K562 (cell line): Measurements from ENCODE around the gene CLEC4F. TPM values are rescaled to one million over a fixed set of nuclear protein-coding genes. Genes with fewer than 3 reads are reported as not detected.

ENCODE experiments used
- CHD1 ChIP-seq: fragments of 200-600 bp; sonication (generic); IDR thresholded peaks from one replicate; pipeline ENCODE4 v1.6.1; 2012; ENCODE audit warnings: mild to moderate bottlenecking, moderate library complexity, low read length, inconsistent platforms
- E2F6 ChIP-seq, 2 experiments: IDR thresholded peaks; 2 replicates each; pipeline ENCODE4 v1.6.1; 2011; ENCODE audit warnings: borderline replicate concordance in 1 of 2, control low read depth in 1 of 2, low read depth in 1 of 2, low read length in 1 of 2, mild to moderate bottlenecking in 1 of 2, mixed read lengths in 1 of 2, moderate library complexity in 1 of 2; ENCODE audit not compliant: insufficient read depth in 1 of 2, insufficient read length in 1 of 2, poor library complexity in 1 of 2, severe bottlenecking in 1 of 2; ENCODE audit errors: extremely low read depth in 1 of 2
- GABPA ChIP-seq: fragments of 200-800 bp; sonication (Bioruptor generic); conservative IDR thresholded peaks from 2 replicates; pipeline ENCODE4 v1.6.1; 2016; ENCODE audit warnings: low read depth, missing genetic modification characterization, missing compliant biosample characterization
- MAZ ChIP-seq, 2 experiments: fragments of 450-650 bp in 1 of 2; sonication (generic) in 1 of 2; formaldehyde crosslinking; IDR thresholded peaks in 1 of 2; conservative IDR thresholded peaks in 1 of 2; 2 replicates each; pipeline versions ENCODE4 v1.4.0 to v1.5.0; 2020; ENCODE audit warnings: mild to moderate bottlenecking in 1 of 2, missing genetic modification reagents in 1 of 2
- MBD1 ChIP-seq: fragments of 250-450 bp; sonication (Bioruptor Pico); IDR thresholded peaks from 2 replicates; pipeline ENCODE4 v1.8.0; 2022; ENCODE audit warnings: inconsistent platforms
- NR4A1 ChIP-seq, 2 experiments: fragments of 250-450 bp in 1 of 2; fragments of 450-650 bp in 1 of 2; sonication (Bioruptor Pico) in 1 of 2; IDR thresholded peaks; 2 replicates each; pipeline versions ENCODE4 v1.4.0 to v1.6.1; 2016 to 2020; ENCODE audit warnings: mild to moderate bottlenecking in 2 of 2, missing compliant biosample characterization in 1 of 2, missing genetic modification characterization in 1 of 2, moderate library complexity in 1 of 2
- SMC3 ChIP-seq: conservative IDR thresholded peaks from 2 replicates; pipeline ENCODE4 v1.6.1; 2011; ENCODE audit warnings: low read depth, low read length, improper control_type of control experiment; ENCODE audit not compliant: insufficient read depth
- polyA plus RNA-seq, 8 experiments: library from polyadenylated mRNA; depleted of rRNA in 4 of 8; stranded (reverse) in 5 of 8; unstranded in 3 of 8; fragments of >200 nt; fragmentation: Nextera tagmentation in 2 of 8; fragmentation: Illumina TruSeq in 1 of 8; extraction: Ambion mirVana in 2 of 8; extraction: Trizol in 1 of 8; gene quantifications; 2 replicates each; pipeline versions ENCODE4 v1.2.1 to v1.2.3, GENCODE V29; 2011 to 2014; ENCODE audit warnings: inconsistent platforms in 1 of 8, missing spikeins in 1 of 8
- total RNA-seq, 7 experiments: library from RNA; depleted of rRNA in 6 of 7; stranded (reverse); fragments of >200 nt in 6 of 7; fragmentation: Illumina TruSeq in 2 of 7; extraction: Trizol in 2 of 7; gene quantifications; 2 replicates each; pipeline versions ENCODE4 v1.2.1 to v1.2.3, GENCODE V29; 2011 to 2021; ENCODE audit warnings: low replicate concordance in 1 of 7
- TF ChIP-seq, protein P1 (sequence below): fragments of 200-800 bp; sonication (Bioruptor generic); IDR thresholded peaks from 2 replicates; pipeline ENCODE4 v1.6.1; 2017; ENCODE audit warnings: missing genetic modification characterization, missing compliant biosample characterization

Gene CLEC4F
- total and polyA plus RNA-seq, 9 of the 15 experiments (the other 6 are each of a cell fraction or from before 2014, with no cell fraction given), result not detected

DNA sequence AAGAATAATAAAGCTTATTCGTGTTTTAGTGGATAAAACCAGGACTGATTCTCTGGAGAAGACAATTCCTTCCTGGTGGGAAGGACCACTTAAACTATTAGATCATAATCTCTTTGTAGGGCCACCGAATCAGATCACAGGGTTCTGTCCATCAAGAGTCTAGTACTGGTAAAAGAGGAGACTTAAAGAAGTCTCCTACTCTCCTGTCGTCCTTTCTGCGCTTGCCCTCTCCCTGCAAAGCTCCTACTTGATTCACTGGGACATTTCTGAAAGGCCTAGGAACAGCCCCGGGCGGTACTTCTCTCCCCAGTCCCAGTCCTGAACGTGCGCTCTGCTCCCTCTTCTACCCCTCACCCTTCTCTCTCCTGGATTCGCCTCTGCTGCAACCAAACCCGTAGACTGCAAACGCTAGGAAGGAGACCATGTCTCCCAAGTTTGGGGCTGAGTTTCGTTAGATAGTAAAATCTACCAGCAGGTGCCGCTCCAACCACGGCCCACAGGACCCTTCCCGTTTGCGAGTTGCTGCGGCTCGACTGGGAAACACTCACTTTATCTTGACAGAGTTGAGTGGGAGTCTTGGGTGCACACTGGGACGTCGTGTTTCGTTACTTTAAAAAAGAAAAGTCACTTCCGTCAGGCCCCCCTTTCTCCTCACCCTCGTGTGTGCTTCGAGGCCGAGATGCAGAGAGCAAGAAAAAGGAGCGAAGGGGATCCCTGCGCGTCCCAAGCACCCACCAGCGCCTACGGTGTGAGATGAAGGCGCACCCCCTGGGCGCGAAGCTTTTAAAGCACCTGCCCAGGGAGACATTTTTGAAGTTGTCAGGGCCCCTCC lies 30.9 kb downstream of the CLEC4F start (continued):
- TF ChIP-seq, protein P1, sequence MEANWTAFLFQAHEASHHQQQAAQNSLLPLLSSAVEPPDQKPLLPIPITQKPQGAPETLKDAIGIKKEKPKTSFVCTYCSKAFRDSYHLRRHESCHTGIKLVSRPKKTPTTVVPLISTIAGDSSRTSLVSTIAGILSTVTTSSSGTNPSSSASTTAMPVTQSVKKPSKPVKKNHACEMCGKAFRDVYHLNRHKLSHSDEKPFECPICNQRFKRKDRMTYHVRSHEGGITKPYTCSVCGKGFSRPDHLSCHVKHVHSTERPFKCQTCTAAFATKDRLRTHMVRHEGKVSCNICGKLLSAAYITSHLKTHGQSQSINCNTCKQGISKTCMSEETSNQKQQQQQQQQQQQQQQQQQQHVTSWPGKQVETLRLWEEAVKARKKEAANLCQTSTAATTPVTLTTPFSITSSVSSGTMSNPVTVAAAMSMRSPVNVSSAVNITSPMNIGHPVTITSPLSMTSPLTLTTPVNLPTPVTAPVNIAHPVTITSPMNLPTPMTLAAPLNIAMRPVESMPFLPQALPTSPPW (CRISPR knock-in tag), result peak; percentile 31; the same call in 1 of the 2 replicates
- TF ChIP-seq CHD1, result no peak
- TF ChIP-seq GABPA (tag), result 0 out of 2 replicates have a peak, but pooled peaks have one; percentile 23
- peak in 1 of 2 experiments; percentile 31; a peak in 1 of 4 replicates for TF ChIP-seq MAZ (CRISPR knock-in tag; conservative IDR thresholded peaks at IDR 0.05 in 1 of 2, IDR thresholded peaks at IDR 0.05 in 1 of 2)
- no peak; the same call in 1 of the 2 replicates for TF ChIP-seq MBD1 (CRISPR knock-in tag)
- no peak for TF ChIP-seq NR4A1 (CRISPR knock-in tag; IDR thresholded peaks at IDR 0.05)
- TF ChIP-seq NR4A1 (tag; IDR thresholded peaks at IDR 0.05), result no peak
- TF ChIP-seq SMC3, result peak; percentile 52; the same call in 1 of the 2 replicates
- peak in 1 of 2 experiments; percentile 57 for TF ChIP-seq E2F6 (IDR thresholded peaks at IDR 0.05; ENCODE audit: borderline replicate concordance in 1 of 2, extremely low read depth in 1 of 2, insufficient read depth in 1 of 2, insufficient read length in 1 of 2, low read depth in 1 of 2, low read length in 1 of 2, poor library complexity in 1 of 2, severe bottlenecking in 1 of 2)
- TF ChIP-seq, all 486 proteins: peak for 14
